OCI-LY7 (cell line): Measurements from ENCODE around the gene UBE2N. TPM values are rescaled to one million over a fixed set of nuclear protein-coding genes. Genes with fewer than 3 reads are reported as not detected.
"Not testable (repeated sequence)": the region's sequence is repeated elsewhere in the genome, so short reads cannot be mapped to it uniquely, and the experiment has no call there.

Experiments used
- BruUV-seq: library from RNA; stranded (reverse); fragments of 400-500 nt; replicated peaks from 2 replicates; lab custom pipeline; 2021; lab: Mats Ljungman, UMichigan
- CTCF ChIA-PET: fragments of 300-600 bp; sonication (Branson Sonifier 250); formaldehyde crosslinking; loops from one replicate; lab custom pipeline; 2022; ENCODE audit warnings: antibody characterized with exemption; ENCODE audit not compliant: unreplicated experiment; lab: Charles Lee
- POLR2A ChIA-PET: fragments of 300-600 bp; sonication (Branson Sonifier 250); formaldehyde crosslinking; loops from one replicate; lab custom pipeline; 2022; ENCODE audit warnings: antibody characterized with exemption; lab: Charles Lee
- DNase-seq: peaks from one replicate; pipeline ENCODE4 v3.0.0-alpha.2; 2015; ENCODE audit warnings: low spot score
- H2AFZ ChIP-seq: fragments of 200-600 bp; sonication (generic), shearing (Covaris generic); 2 replicates; pipeline ENCODE4 v1.6.1; 2014; ENCODE audit warnings: mild to moderate bottlenecking, antibody characterized with exemption, low read length, moderate library complexity
- H3K27ac ChIP-seq: fragments of 200-600 bp; sonication (generic); 2 replicates; pipeline ENCODE4 v1.5.1; 2014; ENCODE audit warnings: mixed run types, low read depth, mild to moderate bottlenecking, moderate library complexity, low read length, inconsistent platforms; ENCODE audit not compliant: poor library complexity, severe bottlenecking
- H3K36me3 ChIP-seq: fragments of 200-600 bp; sonication (generic); 2 replicates; pipeline ENCODE4 v1.6.1; 2014; ENCODE audit warnings: mild to moderate bottlenecking, antibody characterized with exemption, low read length, moderate library complexity, mixed read lengths; ENCODE audit not compliant: insufficient read depth
- H3K4me1 ChIP-seq: fragments of 200-600 bp; sonication (generic); 2 replicates; pipeline ENCODE4 v1.5.1; 2014; ENCODE audit warnings: mild to moderate bottlenecking, low read length; ENCODE audit not compliant: insufficient read depth, poor library complexity, severe bottlenecking
- H3K4me2 ChIP-seq: fragments of 200-600 bp; sonication (generic); 2 replicates; pipeline ENCODE4 v1.6.1; 2014; ENCODE audit warnings: mild to moderate bottlenecking, low read length
- H3K4me3 ChIP-seq: fragments of 200-600 bp; sonication (generic); 2 replicates; pipeline ENCODE4 v1.5.1; 2014; ENCODE audit warnings: mild to moderate bottlenecking, low read depth, low read length; ENCODE audit not compliant: poor library complexity, severe bottlenecking
- H3K79me2 ChIP-seq: fragments of 200-600 bp; sonication (generic); 2 replicates; pipeline ENCODE4 v1.6.1; 2016; ENCODE audit warnings: low read depth, mild to moderate bottlenecking, low read length, moderate library complexity, mixed read lengths; ENCODE audit not compliant: insufficient read depth
- H3K9me2 ChIP-seq: fragments of 200-600 bp; sonication (generic); 2 replicates; pipeline ENCODE4 v1.6.1; 2016; ENCODE audit warnings: mild to moderate bottlenecking, low read length, mixed read lengths; ENCODE audit not compliant: insufficient read depth
- H3K9me3 ChIP-seq: fragments of 200-600 bp; sonication (generic); 2 replicates; pipeline ENCODE4 v1.6.1; 2014; ENCODE audit warnings: mild to moderate bottlenecking, mixed run types, low read length, mixed read lengths
- H4K20me1 ChIP-seq: fragments of 200-600 bp; sonication (generic); 2 replicates; pipeline ENCODE4 v1.6.1; 2014; ENCODE audit warnings: mild to moderate bottlenecking, antibody characterized with exemption, low read length, moderate library complexity, mixed read lengths; ENCODE audit not compliant: insufficient read depth
- EZH2phosphoT487 ChIP-seq: fragments of 200-600 bp; sonication (generic); IDR thresholded peaks from 2 replicates; pipeline ENCODE4 v1.6.1; 2018; ENCODE audit warnings: low read depth, borderline replicate concordance, mild to moderate bottlenecking, mixed run types, antibody characterized with exemption, low read length, moderate library complexity, mixed read lengths
- intact Hi-C: fragments of 100-400 bp; cut with micrococcal nuclease; formaldehyde crosslinking; loops from one replicate; pipeline ENCODE4 v1.10.0; 2022; ENCODE audit not compliant: unreplicated experiment
- total RNA-seq, 2 experiments: library from RNA; depleted of rRNA in 1 of 2; stranded (reverse); fragments of >200 nt in 1 of 2; shearing (Covaris generic) in 1 of 2; gene quantifications; 2 replicates each; pipeline ENCODE4 v1.2.3, GENCODE V29; 2014 to 2022
- TF ChIP-seq, protein P1 (sequence below): fragments of 200-600 bp; sonication (generic); conservative IDR thresholded peaks from 2 replicates; pipeline ENCODE4 v1.5.1; 2014; ENCODE audit warnings: mild to moderate bottlenecking, antibody characterized with exemption, low read length, moderate library complexity, mixed read lengths

The UBE2N gene
- total RNA-seq, 2 experiments from 2014 or later, result 153 to 214 TPM

DNA sequence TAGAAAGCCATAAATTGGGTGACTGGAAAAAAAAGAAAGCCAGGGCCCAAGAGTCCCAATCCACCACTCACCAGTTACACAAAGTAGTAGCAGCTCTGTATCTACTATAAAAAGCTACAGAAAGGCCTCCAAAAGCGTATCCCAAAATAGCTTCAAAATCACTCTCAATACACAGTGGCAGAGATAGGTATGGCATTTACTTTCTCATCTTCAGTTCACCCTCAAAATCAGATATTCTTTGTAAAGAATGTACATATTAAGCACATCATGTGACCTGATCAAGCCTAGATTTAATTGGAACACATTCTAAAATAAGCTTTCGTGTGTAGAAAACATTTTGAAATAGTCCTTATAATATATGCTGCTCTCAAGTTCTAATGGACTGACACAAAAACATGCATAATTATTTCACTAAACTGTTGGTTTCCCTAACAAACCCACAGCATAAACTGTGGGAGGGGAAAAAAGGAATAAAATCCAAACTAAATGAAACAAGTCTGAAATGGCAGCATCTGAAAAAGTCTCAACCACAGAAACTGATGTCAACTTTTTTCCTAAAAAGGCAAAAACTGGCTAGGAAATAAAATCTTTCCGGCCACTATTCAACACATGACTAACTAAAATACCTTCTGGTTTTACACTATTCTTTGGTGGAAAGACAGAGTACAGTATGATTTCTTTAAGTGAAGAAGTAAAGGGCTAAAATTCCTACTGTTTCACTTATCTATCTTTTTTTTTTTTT is 25.9 kb downstream of the UBE2N start:
- no peaks in the 10 kb centered on the region for H3K9me3 ChIP-seq
- no peaks in the 10 kb centered on the region for H3K9me2 ChIP-seq
- H3K27ac ChIP-seq, result no peak overlapping the region
- ChIA-PET CTCF (no interaction called here), POLR2A (interaction anchor here (0.6 to 1.6 kb wide), 6 partner anchors 10 to 469 kb away, joined by 3 to 7 read pairs (median 3); no protein-coding TSS in a partner anchor)
- no peak overlapping the region for H2AFZ ChIP-seq
- H3K4me1 ChIP-seq, result peaks cover 49% of the 10 kb centered on the region
- TF ChIP-seq, protein P1, sequence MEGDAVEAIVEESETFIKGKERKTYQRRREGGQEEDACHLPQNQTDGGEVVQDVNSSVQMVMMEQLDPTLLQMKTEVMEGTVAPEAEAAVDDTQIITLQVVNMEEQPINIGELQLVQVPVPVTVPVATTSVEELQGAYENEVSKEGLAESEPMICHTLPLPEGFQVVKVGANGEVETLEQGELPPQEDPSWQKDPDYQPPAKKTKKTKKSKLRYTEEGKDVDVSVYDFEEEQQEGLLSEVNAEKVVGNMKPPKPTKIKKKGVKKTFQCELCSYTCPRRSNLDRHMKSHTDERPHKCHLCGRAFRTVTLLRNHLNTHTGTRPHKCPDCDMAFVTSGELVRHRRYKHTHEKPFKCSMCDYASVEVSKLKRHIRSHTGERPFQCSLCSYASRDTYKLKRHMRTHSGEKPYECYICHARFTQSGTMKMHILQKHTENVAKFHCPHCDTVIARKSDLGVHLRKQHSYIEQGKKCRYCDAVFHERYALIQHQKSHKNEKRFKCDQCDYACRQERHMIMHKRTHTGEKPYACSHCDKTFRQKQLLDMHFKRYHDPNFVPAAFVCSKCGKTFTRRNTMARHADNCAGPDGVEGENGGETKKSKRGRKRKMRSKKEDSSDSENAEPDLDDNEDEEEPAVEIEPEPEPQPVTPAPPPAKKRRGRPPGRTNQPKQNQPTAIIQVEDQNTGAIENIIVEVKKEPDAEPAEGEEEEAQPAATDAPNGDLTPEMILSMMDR, result no peak
- no peak for TF ChIP-seq EZH2phosphoT487
- H3K79me2 ChIP-seq, result peaks cover 100% of the 10 kb centered on the region
- H3K4me2 ChIP-seq, result peak overlapping the region; percentile 22; the same call in 1 of the 2 replicates
- peaks cover 59% of the 10 kb centered on the region for H4K20me1 ChIP-seq
- H3K4me3 ChIP-seq, result no peak overlapping the region
- intact Hi-C loops, result loop anchor here (10.0 kb wide), 1 partner anchor 689 kb away; no protein-coding TSS in a partner anchor
- peaks cover 42% of the 10 kb centered on the region for H3K36me3 ChIP-seq
- DNase-seq, result no peak
- BruUV-seq, result no TSS peak

GRCh38 chr12:93413064-93413463 is 28.7 kb downstream of the UBE2N start:
- H3K36me3 ChIP-seq, result peaks cover 68% of the 10 kb centered on the region
- intact Hi-C loops, result loop anchor here (10.0 kb wide), 1 partner anchor 692 kb away; no protein-coding TSS in a partner anchor
- H3K4me1 ChIP-seq, result peaks cover 29% of the 10 kb centered on the region
- no peak for DNase-seq
- no peak overlapping the region for H3K4me3 ChIP-seq
- H3K79me2 ChIP-seq, result peaks cover 85% of the 10 kb centered on the region
- H2AFZ ChIP-seq, result no peak overlapping the region
- ChIA-PET POLR2A (interaction anchor here (0.6 kb wide), 1 partner anchor 1005 kb away, joined by 6 read pairs; no protein-coding TSS in a partner anchor), CTCF (no interaction called here)
- no peak for TF ChIP-seq EZH2phosphoT487
- TF ChIP-seq, protein P1, result no peak
- no TSS peak for BruUV-seq
- no peaks in the 10 kb centered on the region for H3K9me3 ChIP-seq
- H3K27ac ChIP-seq, result no peak overlapping the region
- no peaks in the 10 kb centered on the region for H3K9me2 ChIP-seq
- no peak overlapping the region for H3K4me2 ChIP-seq
- H4K20me1 ChIP-seq, result peaks cover 45% of the 10 kb centered on the region

DNA sequence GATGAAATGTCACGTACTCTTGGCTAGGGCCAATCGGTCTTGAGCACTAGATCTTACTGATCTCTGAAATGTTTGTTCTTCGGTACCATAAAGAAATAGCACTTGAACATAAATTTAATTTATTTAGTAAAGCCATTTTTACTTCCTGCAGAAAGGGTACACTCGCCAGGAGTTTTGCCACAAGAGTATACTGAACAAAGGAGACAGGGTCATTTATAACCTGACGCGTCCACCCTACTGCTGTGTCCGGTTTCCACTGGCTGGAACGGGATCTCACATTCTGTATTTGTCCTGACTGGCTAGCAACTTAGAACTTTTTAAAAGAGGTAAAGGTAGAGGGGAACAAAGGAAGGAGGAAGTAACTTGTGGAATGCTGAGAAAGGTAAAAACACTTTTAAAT is 29.4 kb downstream of the UBE2N start:
- POLR2A ChIA-PET, H2AFZ ChIP-seq, H3K27ac ChIP-seq, H3K9me2 ChIP-seq, H3K4me2 ChIP-seq, H3K4me3 ChIP-seq, BruUV-seq, DNase-seq, CTCF ChIA-PET, H3K9me3 ChIP-seq: not testable (repeated sequence)
- Histone ChIP-seq H3K4me1 (peaks cover 22% of the 10 kb centered on the region), H3K79me2 (peaks cover 79% of the 10 kb centered on the region), H4K20me1 (peaks cover 40% of the 10 kb centered on the region), H3K36me3 (peaks cover 71% of the 10 kb centered on the region)
- intact Hi-C loops, result loop anchor here (10.0 kb wide), 1 partner anchor 692 kb away; no protein-coding TSS in a partner anchor

DNA sequence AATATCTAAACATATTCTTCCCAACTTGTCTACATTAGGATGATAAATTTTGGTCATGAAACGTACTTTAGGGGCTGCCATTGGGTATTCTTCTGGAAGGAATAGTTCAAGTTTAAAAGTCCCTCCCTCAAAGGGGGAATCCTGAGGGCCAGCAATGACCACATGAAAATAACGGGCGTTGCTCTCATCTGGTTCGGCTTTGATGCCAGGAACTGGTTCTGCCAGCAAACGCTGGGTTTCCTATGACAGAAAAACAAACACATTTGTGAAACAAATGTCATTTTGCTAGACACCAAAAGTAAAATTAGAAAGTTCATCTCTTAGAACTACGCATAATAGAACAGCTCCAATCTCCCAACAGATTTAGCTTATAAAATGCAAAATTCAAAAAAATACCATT is 30.7 kb downstream of the UBE2N start:
- H2AFZ ChIP-seq, H3K4me3 ChIP-seq, H3K9me2 ChIP-seq, CTCF ChIA-PET, BruUV-seq, H3K9me3 ChIP-seq, DNase-seq, H3K4me1 ChIP-seq, H3K4me2 ChIP-seq, H3K27ac ChIP-seq: not testable (repeated sequence)
- H3K79me2 ChIP-seq, result peaks cover 65% of the 10 kb centered on the region
- POLR2A ChIA-PET, result interaction anchor here (0.7 to 2.2 kb wide), 6 partner anchors 9 to 846 kb away, joined by 3 to 8 read pairs (median 4); no protein-coding TSS in a partner anchor
- peaks cover 29% of the 10 kb centered on the region for H4K20me1 ChIP-seq
- intact Hi-C loops, result loop anchor here (10.0 kb wide), 1 partner anchor 694 kb away; no protein-coding TSS in a partner anchor
- H3K36me3 ChIP-seq, result peaks cover 85% of the 10 kb centered on the region
